Left colon (tissue), 2 donors: Measurements from ENCODE around the gene WDR1. TPM values are rescaled to one million over a fixed set of nuclear protein-coding genes. Genes with fewer than 3 reads are reported as not detected.
A peak's percentile ranks its signal among the peaks of the same experiment; 100 is the strongest.

Source experiments
- ATAC-seq: fragments of 200-7000 bp; cut with Tn5 transposase; one replicate; pipeline ENCODE4 v1.9.1; 2020; ENCODE audit warnings: mild to moderate bottlenecking, moderate library complexity
- DNase-seq, 2 donors: peaks; one replicate each; pipeline ENCODE4 v3.0.0-alpha.2; 2020
- intact Hi-C, 2 donors: fragments of 100-400 bp; cut with DNase I in 1 of 2; cut with micrococcal nuclease in 1 of 2; formaldehyde crosslinking; loops; one replicate each; pipeline versions ENCODE4 v1.11.2 to v1.14.0; 2022; cut with DNase I, micrococcal nuclease
- total RNA-seq, 2 donors: library from RNA; stranded (reverse); fragmentation: NEBNext Ultra II Directional; extraction: Animal tissue kit (Norgen Biotek cat#: 25700); gene quantifications; one replicate each; pipeline ENCODE4 v1.2.1, GENCODE V29; 2021
- donor health status: DM: no; HTN: no; CAD: no.
- donor health status: DM: yes; HTN: yes; CAD: no.

WDR1 gene
- total RNA-seq, 2 donors from 2014 or later: 448 to 457 TPM

DNA sequence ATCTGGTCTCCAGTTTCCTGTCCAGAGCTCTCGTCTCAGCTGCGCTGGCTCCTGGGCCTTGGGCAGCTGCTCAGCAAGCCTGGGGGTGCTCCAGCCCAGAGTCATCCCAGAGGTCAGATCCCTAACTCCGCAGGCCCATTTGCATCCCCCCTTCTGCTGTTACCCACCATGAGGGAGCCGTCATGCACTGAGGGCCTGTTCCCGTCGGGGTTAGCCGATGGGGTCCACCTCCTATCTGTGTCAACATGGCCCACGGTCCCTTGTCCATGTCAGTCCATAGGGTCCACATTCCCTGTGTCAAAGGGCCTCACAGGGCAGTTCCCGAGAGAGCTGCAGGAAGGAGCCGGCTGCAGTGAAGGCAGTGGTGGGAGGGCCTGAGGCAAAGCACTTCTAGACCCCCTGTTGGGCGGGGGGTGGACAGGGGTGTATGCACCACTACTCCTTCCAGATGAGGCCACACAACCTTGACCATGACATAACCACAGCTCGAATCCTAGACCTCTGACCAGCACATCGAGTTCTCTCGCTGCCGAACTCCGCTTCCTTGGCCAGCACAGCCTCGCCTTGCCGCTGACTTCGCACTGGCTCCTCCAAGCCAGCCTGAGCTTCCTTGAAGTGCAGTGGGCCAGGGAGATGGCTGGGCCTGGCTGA lies 24.9 kb downstream of the WDR1 start:
- no peak for ATAC-seq
- intact Hi-C loops: no loop called here
- DNase-seq: no peak

DNA sequence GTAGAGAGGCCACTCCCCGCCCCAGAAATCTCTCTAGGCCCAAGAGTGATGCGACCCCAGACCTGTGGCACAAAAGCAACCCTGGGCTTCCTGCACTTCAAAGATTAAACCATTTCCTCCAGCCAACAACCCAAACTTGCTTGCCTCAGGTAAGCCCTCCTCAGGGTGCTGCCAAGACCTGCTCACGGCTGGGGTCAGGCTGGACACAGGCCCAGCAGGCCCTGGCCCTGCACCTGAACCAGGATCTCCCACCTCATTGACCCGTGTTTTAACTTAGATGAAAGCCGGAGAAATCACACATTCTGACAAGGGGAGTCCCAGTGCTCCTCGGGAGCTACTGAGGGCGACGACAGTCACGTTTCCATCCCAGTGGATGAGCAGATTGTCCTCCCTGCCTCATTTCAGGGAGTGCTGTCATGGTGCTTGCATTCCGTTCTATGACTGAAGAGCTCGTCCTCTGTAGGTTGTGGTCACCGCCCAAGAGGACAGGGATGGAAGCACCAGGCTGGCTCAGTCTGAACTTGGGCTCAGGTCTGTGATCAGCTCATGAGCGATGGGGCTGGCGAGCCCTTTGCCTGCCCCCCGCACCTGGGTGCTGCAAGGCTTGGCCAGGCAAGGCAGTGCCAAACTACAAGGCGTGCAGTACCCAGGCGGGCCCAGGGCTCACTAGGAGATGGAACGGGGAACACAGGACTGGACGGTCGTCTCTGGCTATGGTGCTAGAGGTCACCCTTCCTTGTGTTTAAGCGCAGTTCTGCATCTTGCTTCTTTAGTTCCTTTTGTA lies 25.9 kb downstream of the WDR1 start:
- intact Hi-C loops: no loop called here
- ATAC-seq (no peak), DNase-seq (no peak)

DNA sequence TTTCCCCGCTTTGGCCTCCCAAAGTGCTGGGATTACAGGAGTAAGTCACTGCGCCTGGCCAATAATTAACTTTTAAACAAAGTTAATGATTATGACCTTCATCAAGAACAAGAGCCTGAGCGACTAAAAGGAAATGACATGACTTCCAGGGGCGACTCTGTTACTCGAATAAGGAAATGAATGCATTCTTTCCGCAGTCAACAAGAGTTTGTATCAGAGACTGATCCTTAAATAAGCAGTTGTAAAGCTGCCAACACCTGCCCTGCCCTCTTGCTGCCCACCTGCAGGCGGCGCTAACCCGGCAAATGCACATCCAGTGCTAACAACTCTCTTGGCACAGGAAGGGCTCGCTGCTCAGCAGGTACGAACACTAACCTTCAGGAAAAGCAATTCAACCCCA lies 27.3 kb downstream of the WDR1 start:
- DNase-seq (peak; percentile 80), ATAC-seq (peak; percentile 82)
- intact Hi-C loops: no loop called here

DNA sequence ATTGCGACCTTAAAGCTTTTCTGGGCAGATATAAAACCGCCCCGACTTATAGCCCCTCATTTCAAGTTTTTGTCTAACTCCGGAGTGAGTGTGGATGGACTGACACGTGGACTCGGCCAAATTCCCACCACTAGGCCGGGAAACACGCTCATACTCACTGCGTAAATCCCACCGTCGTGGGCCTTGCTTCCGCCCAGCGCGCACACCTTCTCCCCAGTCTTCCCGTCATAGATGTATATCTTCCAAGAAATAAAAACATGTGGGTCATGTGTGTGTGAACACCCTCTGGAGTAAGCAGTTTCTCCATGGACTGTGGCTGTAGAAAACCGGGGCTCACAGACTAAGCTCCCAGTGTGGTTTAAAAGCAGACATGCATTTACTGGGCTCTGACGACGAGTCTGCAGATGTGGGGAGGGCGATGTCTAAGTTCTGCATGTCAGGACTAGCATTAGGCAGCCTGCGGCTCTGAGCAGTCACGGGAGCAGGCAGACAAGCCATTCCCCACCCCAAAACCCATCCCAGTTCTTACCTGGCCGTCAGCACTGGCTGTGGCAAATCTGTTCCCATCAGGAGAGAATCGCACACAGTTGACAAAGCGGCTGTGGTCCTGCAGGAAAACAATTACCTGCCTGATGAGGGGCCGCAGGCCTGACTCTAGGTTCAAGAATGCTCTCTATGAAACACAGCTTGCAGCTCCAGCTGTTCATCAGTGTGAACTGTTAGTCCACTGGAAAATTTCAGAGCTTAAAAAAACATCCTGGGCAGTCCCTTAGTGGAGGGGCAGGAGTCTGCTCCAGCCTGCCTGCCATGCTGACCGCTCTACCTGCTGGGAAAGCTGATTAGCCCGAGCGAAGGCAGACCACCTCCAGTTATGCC lies 28.2 kb downstream of the WDR1 start:
- intact Hi-C loops: no loop called here
- peak in 1 of 2 donors; percentile 20 for DNase-seq
- ATAC-seq: no peak

DNA sequence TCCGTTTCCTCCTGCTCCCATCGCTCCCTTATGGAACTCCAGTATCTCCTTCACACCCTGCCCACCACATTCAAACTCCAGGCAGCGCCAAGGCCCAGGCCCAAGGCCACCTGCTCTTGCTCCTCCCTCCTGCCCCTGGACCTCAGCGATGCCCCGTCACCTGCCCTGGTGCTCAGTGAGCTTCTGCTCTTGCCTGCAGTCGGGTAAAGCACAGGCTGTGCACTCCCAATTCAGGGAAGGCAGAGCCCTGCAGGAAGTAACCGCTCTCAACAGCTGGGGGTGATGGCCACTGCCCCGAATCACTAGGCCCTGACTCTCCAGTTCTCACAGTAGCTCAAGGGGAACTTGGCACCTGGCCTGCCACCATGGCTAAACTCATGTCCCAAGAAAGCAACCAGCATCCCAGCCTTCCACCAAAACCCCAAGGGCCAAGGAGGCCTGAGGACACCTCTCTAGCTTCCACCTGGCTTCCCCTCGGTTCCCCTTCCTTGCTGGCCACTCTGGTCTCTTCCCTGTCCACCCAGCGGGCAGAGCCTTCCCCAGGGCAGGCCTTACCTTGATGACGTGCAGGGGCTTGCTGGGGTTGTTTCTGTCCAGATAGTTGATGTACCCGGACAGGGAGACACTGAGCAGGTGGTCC lies 29.3 kb downstream of the WDR1 start:
- ATAC-seq: no peak
- intact Hi-C loops: no loop called here
- peak; percentile 5 to 22 for DNase-seq

DNA sequence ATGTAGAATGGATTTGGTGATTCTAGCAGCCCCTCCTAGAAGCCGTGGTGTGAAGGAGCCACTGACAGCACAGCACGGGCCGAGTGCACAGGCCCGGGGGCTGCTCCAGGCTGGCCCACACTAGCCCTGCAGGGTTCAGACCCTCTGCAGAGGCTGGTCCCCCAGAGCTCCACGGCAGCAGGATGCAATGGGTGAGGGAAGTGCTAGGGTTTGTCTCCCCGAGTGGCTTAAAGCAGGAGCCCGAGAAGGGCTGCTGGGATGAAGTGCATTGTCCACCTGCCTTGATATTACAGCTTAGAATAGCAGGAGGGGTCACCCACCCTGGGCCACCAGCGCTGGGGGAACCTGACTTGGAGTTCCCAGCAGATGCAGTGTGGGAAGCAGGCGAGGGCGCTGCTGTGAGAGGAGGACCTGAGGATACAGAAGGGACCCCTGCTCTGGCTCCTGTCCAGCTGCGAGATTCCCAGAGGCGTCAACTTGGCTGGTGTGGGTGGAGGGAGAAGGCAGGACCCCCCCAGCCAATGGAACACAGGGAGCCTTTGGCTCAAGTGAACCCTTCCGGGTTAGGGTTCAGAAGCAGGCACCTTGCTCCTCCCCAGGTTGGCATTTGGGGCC lies 30.0 kb downstream of the WDR1 start:
- DNase-seq (peak; percentile 9 to 26), ATAC-seq (no peak)
- intact Hi-C loops: no loop called here

DNA sequence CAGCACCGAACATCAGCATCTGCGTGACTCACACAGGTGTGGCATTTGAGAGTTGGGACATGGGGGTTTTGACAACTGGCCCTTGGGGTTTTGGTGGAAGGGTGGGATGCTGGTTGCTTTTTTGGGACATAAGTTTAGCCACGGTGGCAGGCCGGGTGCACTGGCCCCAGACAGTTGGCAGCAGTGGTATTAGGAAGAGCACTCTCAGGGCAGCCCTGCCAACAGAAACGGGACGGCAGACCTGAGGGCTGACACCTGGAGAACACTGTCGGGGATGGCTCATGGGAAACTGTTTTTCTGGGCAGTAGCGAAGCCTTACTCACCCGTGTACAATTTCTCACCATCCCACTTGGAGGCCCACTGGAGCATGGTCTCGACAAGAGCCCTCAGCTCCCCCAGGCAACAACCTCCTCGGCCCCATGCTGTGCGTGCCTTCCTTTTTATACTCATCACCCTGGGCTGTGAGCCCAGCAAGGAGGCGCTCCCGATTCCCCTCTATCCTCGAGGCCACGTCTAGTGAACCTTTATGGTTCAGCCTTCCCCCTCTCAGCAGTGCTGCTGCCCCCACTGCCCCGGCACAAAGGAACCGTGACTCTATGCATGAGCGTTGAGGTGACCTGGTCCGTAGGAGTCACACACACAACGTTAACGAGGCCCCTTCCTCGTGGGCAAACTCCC lies 30.6 kb downstream of the WDR1 start:
- DNase-seq (peak; percentile 3 to 18), ATAC-seq (no peak)
- intact Hi-C loops: no loop called here

DNA sequence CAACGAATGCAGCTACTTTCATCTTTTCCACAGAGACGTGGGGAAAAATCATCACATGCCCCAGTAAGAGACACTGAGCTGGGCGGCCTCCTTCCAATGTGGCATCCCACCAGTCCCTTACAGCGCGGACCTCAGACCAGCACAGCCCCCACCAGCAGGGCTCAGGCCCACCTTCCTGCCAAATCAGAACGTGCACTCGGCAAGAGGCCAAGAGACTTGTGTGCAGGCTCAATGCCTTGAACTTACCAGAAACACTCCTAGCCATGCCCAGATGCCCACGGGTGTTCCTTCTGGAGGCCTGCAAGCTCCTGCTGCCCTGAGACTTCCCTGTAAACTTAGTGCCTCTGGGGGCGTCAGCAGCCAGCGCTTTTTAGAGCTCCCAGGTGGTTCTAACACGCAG lies 31.2 kb downstream of the WDR1 start:
- no peak for ATAC-seq
- intact Hi-C loops: no loop called here

DNA sequence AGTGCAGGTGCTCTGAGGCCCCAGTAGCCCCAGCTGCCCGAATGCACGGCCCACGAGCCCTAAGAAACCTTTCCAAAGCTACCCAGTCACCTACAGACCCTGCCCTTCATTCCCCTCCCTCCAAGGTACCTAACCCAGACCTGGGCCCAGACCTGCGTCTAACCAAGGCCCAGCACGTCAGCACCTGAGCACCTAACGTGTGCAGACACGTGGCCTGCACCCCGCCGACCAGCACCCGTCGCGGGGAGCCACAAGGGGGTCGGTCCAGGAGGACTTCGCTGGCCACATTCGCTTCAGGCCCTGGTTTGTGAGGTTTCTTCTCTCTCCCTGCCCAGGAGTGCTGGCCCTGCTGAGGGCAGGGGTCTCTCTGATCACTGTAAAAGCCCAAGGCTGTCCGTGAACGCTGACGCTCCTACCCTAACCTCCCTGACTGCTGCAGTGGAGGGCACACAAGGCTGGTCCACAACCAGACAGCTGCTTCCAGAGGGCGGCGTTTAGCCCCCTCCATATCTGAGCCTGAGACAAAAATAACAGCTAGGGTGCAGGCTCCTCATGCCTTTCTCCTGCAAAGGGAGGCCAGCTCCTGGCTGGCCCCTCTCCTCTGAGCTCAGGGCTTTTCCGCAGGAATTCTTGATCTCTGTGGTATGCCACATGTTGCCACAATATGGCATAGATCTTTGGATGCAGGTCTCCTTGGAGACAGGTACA lies 31.8 kb downstream of the WDR1 start:
- no peak for ATAC-seq
- DNase-seq: peak in 1 of 2 donors; percentile 14
- intact Hi-C loops: no loop called here

More for the DNA sequence above, 31.2 kb downstream of the WDR1 start:
- DNase-seq: peak in 1 of 2 donors; percentile 23

DNA sequence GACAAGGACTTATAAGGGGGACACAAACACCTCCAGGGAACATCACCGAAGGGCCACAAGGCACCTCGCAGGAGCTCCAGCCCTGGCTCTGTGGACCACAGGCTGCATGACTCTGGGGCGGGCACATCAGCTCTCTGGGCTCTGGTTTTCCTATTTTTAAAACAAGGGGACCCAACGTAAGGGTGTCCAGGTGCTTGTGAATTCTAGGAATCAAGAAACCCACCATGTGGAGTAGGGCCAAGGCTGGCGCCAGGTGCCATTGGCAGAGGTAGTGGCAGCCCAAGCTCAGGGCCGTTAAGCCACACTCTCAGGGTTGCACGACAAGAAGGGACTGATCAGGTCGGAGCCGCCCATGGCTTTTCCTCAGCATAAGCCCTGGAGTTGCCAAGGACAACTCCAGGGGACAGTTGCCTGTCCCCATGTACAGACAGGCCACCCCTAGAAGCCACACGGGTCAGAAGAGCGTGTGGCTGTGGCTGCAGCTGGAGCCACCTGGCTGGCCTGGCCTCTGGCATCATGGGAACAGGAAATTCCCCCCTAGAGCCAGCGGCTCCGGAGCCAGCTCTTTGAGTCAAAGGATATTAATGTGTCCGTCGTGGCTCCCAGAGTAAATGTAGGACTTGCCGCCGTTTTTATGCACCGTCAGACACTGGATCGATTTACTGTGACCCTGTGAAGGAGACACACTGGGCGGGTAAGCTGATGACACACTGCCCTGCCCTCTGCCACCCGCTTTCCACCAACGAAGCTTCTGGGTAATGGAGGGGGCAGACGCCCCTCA lies 32.5 kb downstream of the WDR1 start:
- DNase-seq (peak in 1 of 2 donors; percentile 19), ATAC-seq (no peak)
- intact Hi-C loops: no loop called here

DNA sequence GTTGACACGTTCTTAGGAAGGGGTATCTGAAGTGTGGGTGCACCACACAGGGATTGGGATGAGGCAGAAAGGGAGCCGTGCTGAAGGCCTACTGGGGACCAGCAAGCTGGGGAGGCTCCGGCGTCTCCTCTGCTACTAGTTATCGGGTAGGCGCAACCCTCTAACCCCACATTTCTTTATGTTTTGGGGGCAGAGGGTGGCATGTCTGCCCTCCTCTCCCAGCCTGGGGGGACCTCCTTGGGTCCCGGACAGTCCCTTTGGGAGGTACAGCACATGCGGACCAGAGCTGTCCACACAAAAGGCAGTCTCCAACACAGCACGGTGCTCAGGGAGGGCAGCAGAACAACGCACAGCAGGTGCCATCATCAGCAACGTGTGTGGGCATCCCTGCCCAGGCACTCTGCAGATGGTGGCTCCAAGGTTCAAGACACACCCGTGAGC lies 33.2 kb downstream of the WDR1 start:
- peak; percentile 20 for ATAC-seq
- intact Hi-C loops: no loop called here

DNA sequence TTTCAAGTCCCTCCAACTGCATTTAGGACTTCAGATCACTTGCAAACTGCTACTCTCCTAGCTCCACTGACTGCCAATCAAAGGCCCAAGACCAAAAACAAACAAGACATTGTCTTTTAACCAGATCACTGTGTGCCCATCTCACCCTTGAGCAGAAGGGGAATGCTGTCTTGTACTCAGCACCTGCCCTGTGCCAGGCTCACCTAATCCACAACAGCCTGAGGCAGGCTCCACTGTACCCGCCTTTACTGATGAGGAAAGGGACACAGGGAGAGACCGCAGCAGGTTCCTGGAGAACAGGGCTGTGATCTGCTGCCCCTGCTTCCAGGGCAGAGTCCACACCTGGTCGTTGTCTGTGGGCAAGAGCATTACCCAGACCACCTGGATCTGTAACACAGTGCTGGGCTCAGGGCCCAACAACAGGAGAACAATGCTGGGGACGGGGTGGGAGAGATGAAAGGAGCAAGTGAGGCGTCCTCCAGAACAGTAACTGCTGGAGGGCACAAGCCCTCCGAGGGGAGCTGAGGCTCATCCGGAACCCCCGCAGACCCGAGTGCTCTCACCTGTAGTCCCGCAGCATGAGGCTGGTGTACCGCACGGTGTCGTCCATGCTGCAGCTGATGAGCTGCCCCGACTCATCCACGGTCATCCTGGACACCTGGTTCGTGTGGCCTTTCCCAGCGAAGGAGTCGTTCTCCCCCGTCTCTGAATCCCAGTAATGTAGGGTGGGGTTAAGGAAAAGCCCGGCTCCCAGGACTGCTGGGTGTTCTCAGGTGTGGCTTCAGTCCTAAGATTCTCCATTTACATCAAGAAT lies 33.9 kb downstream of the WDR1 start:
- intact Hi-C loops: no loop called here
- DNase-seq (no peak), ATAC-seq (no peak)

More for the DNA sequence above, 33.2 kb downstream of the WDR1 start:
- no peak for DNase-seq

DNA sequence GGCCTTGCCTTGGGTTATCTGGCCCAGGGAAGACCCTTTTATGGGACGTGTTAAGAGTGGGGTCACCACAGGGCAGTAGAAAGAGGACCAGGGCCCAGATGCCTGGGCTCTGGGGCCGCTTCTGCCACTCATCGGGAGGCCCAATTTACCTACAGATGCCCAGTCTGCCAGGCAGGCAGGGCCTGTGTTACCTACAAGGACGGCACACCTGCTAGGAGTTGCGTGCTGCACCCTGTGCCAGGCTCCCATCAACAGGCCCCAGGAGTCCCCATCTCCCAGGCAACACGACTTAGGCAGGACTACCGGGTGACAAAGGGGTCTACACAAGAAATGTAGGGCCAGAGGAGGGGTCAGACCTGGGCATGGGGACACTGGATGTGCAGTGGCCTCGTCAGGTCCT lies 34.6 kb downstream of the WDR1 start:
- ATAC-seq: no peak
- intact Hi-C loops: no loop called here
- no peak for DNase-seq

DNA sequence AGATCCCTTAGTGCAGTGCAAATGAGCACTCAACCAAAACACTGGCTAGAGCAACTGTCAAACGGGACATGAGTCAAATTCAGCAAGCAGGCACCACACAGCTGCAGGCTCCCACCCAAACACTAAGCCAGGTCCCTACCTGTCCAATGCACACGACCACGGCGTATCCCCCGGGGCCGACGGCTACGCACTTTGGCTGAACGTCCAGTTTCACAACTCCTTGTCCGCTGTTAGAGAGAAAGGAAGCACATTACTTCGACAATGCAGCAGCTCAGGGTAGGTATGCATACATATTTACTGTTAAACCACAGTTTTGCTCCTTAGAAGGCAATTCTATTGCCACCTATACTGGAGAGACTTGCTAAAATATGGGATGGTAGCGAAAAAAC lies 35.4 kb downstream of the WDR1 start:
- ATAC-seq (no peak), DNase-seq (no peak)
- intact Hi-C loops: no loop called here

DNA sequence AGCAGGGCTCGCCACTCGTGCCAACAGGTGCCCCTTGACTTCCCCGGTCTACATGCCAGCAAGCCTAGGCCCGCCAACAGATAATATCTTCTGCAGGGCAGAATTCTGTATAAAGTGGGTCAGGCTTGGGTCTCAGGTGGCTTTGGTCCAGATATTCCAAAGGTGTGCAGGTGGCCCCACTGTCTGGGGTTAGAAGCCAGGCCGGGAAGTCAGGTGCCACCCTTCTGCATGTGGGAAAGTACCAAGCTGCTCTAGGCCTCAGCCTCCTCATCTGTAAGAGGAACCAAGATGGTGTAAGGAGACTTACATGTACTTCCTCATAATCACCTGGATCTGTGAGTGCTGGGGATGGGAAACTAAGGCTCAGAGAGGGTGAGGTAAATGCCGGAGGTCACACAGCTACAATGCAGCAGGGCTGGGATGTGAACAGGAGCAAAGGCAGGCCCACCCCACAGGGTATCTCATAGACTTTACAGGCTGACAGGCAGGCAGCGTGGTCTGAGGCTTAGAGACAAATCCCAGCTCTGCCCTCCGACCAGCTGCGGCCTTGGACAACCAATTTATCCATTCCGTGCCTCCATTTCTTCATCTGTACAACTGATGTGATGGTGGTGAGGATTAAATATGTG lies 35.9 kb downstream of the WDR1 start:
- ATAC-seq (no peak), DNase-seq (no peak)
- intact Hi-C loops: no loop called here
